HG02870 (cell line): ENCODE data around the gene GRB10.

Source experiments
- ATAC-seq: cut with Tn5 transposase; IDR thresholded peaks from one replicate; pipeline ENCODE4 v1.9.1; 2021; ENCODE audit warnings: mild to moderate bottlenecking, moderate library complexity; ENCODE audit not compliant: unreplicated experiment

Gene GRB10

DNA sequence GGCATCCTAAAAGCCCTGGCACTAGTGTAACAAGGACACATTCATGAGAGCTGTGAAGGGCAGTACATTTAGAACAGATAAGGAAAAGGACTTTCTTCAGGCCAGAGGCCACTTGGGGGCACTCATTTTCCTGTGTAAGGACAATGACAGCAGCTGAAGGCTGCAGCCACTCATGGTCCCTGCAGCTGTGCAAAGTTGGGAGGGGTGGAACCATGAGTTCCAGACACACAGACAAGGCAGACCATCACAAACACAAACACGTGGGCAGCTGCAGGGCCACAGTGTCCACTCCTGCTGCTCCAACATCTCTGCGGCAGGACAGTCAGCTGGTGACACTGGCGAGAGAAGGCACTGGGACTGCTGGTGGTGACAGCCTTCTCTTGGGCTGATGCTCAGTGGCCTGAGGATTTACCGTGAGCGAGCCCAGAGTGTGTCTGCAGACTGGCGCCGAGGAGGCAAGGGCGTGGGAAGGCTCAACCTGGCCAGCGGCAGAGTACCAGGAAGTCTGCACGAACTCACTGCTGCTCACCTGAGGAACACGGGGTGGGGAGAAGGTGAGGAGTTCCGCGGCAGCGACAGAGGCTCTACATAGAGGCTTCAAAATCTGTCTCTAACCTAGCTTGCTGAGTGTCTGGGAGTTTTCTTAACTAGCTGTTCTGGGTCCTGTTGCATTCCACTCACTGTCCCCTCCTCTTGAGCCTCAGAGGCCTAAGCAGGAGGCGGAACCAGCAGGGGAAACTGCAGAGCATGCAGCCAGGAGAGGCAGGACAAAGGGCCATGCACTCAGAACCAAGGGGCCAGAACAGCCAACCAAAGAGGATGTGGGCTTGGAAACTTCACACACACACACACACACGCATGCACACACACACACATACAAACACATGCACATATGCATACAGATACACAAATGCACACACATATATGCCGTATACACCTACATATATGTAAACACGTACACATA, 141.0 kb downstream of the GRB10 start:
- no peak for ATAC-seq

DNA sequence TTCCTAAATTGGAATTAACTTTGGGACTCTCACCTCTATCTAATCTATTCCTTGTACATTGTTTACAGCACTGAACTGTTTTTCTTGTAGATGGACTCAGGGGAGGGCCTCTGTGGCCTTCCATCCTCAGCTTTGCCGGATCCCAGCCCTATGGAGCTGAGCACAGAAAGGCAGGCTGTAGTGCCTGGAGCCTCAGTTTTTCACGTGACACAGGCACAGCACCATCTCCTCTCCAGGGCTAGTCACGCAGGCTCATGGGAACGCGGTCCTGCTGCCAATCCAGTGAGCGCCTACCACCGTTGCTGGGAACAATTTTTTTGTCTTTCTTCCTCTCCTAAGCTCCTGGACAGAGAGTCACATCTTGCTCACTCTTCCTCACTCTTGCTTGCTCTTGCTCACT, 141.9 kb downstream of the GRB10 start:
- no peak for ATAC-seq

DNA sequence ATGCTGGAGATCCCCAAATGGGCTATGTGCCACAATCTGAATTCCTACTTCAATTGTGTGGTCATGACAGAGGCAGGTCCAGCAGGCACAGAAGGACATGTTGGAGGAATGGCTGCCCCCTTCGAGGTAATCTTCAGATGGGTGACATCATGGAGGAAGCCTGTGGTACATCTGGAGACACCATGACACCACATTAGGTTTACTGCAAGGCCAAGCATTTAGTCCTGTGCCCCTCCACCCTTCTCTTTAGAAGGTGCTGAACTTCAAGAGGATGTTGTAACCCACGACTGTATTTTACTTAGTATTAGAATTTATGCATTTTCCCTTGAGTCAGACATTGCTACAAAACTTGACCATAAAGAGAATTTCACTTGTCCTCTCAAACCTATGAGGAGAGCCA, 142.4 kb downstream of the GRB10 start:
- ATAC-seq, result no peak

DNA sequence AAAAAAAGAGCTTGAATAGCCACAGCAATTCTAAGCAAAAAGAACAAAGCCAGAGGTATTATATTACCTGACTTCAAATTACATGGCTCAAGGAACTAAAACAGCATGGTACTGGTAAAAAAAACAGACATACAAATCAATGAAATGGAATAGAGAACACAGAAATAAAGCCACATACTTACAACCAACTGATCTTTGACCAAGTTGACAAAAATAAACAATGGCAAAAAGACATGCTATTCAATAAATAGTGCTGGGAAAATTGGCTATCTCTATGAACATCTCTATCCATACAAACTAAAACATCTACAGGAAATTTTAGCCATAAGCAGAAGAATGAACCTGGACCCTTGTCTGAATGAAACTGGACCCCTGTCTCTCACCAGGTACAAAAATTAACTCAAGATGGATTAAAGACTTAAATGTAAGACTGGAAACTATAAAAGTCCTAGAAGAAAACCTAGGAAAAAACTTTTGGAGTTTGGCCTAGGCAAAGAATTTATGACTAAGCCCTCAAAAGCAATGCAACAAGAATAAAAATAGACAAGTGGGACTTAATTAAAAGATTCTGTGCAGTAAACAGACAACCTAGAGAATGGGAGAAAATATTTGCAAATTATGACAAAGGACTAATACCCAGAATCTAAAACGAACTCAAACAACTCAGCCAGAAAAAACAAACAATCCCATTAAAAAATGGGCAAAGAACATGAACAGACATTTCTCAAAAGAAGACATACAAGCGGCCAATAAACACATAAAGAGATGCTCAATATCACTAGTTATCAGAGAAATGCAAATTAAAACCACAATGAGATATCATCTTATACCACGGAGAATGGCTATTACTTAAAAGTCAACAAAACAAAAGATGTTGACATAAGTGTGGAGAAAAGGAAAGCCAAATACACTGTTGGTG, 144.7 kb downstream of the GRB10 start:
- ATAC-seq, result no peak

DNA sequence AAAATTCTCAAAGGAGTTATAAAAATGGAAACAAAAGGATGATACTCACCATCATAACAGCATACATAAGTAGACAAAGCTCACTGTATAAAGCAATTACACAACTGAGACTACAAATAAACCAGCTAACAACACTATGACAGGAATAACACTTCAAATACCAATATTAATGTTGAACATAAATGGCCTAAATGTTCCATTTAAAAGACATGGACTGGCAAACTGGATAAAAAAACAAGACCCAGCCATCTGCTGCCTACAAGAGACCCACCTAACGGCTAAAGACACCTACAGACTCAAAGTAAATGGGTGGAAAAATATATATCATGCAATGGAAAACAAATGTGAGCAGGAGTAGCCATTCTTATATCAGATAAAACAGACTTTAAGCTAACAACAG, 148.3 kb downstream of the GRB10 start:
- no peak for ATAC-seq

DNA sequence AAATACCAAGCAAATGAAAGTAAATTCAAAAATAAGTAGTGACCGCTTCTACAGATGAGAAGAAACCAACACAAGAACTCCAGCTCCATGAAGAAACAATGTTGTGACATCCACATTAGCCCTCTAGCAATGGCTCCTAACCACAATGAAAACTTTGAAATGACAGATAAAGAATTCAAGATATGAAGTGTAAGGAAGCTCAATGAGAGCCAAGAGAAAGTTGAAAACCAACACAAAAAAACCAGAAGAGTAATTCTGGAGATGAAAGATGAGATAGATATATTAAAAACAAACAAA, 149.3 kb downstream of the GRB10 start:
- no peak for ATAC-seq

DNA sequence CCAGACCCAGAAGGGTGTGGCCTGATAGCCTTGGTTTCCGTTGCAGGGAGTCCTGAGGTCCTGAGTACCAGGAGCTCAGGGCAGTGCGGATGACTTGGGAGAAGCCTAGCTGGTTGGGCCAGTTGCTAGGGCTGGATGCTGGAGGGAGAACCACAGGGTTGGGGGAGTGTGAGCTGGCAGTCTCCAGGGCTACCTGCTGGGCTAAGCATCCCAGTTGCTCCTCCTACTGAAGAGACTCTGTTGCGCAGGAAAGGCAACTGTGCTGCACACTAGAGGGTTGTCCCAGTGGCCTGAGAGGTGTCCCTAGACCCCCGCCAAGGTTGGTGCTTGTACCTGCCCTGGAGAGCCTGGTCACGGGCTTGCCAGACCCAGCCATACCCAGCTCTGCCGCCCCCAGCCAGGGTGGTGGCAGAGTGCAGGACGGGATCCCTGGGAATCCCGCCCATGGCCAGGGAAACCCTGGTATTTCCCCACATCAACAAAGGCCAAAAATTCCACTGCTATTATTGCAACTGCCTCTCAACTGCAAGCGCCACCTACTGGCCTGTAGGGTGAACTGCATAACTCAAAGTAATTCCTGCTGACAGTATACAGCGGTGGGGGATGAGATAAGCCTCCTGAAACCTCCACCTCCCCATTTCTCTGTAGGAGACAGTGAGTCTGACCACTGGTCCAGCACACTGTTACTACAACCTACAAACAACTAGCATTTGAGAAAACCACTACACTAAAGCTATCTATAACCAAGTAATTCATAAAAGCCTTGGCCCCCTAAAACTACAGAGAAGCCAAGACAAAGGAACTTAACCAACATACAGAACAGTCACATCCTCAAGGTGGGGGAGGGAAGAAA, 149.9 kb downstream of the GRB10 start:
- ATAC-seq, result peak; percentile 75

DNA sequence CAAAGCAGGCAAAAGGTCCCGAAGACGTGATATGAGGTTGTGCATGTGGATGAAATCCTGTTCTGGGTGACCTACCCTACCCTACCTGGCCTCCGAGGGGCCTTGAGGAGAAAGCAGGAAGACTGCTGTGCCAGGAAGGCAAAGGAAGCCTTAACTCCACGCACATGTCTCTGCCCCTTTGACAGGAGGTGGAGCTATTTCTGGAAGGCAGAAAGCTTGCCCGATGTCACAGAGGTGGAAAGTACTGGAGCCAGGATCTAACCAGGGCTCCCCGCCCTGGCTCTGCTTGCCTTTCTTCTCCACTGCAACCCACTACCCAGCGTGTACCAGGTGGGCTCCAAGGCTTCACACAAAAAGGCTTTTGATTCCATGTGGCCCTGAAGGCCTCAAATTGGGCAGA, 151.1 kb downstream of the GRB10 start:
- no peak for ATAC-seq

DNA sequence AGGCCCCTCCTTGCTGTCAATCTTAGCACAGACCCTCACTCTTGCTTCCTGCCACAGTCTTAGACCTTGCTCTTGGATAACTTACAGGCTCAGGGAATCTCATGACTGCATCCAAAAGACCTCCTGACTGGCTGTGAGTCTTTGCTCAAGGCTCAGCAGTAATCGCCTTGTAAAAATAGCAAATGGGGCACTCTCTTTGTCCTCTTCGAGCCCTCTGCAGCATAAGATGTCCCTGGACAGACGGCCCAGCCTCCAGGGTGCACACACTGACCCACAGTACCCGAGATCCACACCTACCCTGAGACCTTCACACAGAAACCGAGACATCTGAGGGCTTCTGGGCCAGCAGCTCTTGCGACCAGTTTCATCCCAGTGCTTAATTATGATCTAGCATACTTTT, 151.6 kb downstream of the GRB10 start:
- ATAC-seq, result no peak

DNA sequence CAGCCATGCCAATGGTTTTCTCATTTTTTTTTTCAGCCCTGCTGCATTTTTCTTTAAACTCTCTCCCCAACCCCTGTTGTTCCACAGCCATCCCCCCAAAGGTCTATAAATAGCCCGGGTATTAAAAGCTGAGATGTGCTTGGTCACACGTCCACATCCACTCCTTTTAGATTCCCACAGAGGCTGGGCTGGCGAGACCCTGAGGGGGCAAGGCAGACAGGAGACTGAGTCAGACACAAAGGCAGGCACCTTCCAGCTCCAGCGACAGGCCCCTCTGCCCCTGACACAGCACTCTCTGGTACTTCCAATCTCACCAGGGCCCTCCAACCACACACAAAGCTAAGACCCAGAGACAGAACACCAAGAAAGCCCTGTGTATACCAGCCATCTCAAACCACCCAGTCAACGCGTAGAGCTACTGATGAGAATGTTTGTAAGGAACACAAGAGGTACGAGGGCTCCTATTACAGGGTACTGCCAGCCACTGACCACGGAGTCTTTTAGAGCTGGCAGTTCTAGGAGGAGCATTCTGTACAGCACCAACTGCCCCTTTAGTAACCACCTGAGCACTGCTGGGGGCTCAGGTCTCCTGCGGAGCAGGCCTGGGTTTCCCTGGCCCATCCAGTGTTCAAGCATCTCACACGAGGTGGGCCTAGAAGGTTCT, 153.3 kb downstream of the GRB10 start:
- ATAC-seq, result no peak

DNA sequence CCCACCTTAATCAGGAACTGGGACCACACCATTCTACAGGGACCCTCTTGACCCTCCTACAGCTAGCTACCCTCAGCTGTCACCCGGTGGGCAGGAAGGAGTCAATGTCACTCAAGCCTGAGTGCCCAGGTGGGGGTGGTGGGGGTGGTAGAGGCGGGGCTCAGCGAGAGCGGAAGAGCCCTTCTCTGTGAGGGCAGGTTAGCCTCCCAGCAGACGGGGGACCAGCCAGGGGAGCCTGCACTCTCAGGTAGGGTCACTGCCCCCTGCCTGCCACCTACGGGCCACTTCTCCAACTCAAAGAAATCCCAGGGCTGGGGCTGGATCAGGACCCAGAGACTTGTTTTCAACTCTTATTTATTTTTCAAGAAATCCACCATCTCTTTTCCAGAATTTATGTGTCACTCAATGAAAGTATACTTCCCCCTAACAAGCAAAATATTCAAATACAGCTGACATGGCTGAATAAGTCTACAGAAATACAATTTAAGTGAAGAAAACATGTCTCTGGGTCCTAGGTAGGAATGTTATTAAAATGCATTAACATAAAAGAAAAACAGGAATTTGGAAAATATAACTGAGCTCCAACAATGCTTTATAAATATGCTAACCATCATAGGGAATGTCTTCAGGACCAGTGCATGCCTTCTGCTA, 154.1 kb downstream of the GRB10 start:
- ATAC-seq, result no peak

DNA sequence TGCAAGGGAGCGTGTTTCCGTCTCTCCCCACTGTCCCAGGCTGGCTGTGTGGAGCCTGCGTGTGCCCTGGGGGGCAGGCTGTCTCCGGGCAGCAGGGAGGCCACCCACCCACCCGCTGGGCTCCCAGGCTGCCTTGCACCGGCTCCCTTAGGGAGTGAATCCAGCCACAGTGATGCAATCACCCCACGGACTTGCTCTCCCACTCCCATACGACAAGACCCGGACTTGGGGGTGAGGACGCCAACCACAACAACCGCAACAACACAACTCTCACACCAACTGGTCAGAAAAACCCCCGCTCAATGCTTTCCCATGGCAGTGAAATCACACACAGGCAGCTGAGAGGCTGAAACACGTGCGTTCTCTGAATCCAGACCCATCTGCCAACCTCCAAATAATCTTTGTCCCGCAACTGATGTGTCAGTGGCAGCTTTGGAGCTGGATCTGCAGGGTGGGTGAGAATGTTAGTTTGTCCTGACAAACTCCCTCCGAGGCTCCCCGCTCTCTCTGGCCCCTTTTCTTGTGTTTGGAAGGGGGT, 154.8 kb downstream of the GRB10 start:
- ATAC-seq, result no peak

DNA sequence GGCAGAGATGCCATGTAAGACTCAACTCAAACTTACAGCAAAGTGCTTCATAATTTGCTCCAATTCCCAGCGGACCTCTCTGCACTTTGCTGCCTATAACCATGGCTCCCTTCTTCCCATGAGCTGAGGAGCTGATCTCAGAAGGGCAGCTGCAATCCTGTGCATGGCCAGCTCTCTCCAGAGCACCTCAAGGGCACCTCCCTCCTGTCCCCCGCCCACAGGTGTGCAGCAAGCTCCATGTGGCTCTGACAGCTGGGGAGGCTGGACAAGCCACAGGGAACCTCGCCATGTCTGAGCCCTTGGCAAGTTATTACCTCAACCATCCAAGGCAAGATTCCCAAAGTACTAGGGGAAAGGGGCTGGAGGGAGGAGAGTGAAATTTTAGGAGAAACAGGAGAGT, 156.4 kb downstream of the GRB10 start:
- no peak for ATAC-seq

DNA sequence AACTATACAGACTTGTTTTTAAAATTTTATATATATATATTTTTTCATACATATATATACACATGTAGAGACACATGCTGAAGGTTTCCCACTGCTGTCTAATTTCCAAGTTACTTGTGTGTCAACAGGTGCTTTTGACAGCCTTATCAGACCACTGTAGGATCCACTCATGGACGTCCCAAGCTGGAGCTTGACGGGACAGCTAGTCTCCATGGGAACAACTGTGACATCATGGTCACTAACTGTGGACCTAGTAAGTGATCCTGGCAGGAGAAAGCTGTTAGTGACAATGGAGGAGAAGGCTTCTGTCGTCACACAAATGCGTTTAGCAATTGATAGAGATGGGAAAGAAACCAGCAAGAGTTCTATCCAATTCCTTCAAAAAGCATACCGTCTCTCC, 157.3 kb downstream of the GRB10 start:
- no peak for ATAC-seq

DNA sequence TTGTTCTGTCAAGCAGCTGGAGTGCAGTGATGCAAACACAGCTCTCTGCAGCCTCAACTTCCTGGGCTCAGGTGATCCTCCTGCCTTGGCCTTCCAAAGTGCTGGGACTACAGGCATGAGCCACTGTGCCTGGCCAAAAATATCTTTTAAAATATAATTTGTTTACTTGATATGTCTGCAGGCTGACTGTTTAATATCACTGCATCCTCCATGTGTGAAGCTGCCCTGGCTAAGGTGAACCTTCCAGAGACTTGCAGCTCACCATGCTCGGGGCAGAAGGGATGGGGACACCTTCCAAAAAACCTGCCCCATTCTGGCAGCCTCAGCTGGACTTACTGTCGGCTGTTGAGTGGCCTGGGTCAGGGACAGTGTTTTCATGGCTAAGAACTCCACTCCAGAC, 159.9 kb downstream of the GRB10 start:
- no peak for ATAC-seq

DNA sequence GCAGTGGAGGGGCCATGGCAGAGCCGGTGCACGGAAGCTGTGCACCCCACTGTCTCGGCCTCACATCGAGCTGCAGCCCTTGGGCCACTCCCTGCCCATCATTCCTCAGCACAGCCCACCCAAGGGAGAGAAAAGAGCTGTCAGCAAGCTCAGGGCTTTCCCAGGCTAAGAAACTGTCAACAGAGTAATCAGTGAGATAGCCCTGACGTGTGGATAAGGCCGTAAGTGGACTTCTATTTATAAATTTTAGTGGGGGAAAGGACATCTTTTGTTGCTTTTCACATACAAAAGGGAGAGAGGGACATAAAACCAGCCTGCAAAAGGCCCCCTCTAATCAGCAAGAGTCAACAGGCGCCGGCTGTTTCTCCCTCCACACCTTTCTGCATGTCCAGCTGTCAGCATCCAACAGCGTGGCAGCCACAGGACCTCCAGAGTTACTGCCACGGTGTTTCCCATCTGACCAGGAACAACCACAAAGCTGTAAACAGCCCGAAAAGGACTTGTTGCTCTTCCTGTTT, 160.7 kb downstream of the GRB10 start:
- ATAC-seq, result no peak

DNA sequence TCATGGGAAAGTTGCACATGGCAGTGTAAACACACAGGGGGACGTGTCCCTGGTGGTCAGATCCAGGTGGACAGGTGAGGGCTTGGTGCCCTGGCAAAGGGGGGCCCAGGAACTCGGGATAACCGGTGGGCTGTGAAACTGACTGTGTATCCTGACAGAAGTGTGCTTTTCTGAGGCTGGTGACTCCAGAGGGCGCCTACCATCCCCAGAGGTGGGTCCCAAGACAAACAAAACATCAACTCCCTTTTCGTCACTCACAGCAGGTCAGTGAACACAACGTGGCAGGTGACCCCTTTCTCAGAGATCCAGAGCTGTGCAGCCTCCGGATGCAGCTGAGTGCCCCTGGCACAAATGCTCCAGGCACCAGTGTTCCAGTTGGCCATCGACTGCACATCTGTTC, 161.5 kb downstream of the GRB10 start:
- ATAC-seq, result no peak

DNA sequence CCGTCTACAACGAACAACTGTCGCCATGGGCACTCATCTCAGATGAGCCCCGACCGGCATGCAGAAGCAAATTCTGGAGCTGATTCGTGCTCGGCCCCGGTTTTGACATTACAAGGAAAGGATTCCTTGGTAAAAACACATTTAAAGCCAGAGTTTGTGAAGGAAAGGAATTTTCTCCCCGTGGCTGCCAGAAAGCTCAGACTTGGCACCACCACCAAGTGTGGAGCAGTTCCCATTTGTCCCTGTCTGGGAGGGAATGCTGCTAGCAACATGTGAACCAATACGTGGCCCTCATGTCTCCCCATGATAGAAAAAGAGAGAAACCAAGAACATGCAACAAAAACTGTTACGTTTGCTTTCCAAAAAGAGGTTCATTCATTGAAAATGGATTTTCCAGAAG, 162.3 kb downstream of the GRB10 start:
- no peak for ATAC-seq

DNA sequence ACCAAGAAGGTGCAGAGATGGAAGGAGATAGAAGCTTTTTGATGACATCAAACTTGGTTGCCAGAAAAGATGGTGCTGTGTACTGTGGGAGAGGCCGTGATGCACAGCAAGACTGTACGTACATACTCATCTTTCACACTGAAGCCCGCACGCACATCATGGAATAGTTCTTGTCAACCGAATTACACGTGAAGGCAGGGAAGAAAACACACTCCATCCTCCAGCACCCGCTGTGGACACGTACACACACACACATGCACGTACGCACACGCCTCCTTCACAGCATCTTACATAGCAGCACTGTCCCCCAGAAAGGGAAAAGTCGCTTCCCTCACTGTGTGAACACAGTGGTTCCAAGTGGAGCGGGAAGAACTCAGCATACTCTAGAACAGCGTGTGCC, 163.0 kb downstream of the GRB10 start:
- ATAC-seq, result no peak

DNA sequence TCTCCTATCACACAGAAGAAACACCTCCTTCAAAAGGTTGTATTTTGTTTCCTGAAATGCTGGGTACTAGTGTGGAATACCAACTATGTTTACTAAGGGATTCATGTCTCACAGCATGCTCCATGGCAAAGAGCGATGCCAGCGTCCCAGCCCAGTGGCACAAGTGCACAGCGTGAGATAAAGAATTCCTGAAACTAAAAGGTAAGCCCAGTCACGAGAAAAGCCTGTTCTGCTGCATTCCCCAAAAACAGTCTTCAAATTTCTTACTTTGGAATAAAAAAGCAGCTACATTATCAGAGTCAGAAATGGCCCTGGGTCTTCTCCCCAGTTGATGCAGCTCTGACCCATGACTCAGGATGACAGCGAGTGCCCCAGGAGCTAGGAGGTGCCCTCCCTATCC, 164.4 kb downstream of the GRB10 start:
- no peak for ATAC-seq
